GM21381 (cell line): ENCODE results near the gene NR2F1-AS1.

ENCODE experiments used
- ATAC-seq: cut with Tn5 transposase; IDR thresholded peaks from one replicate; pipeline ENCODE4 v1.9.1; 2021; ENCODE audit warnings: mild to moderate bottlenecking, moderate library complexity; ENCODE audit not compliant: unreplicated experiment

The NR2F1-AS1 gene

DNA sequence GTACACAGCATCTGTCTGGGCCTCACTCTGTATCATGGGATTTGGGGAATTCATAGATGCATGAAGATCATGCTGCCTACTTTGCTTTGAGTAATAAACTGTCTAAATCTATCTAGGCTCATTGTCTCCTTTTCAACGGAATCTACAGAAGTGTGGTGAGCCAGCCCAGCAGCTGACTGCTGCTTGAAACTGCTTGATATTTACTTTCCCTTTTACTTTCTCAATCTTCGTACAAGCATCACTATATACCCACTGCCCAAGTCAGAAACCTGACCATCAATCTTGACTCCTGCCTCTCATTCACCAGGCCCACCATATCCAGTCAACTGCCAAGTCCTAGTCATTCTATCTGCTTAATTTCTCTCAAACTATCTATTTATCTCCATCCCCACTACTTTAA lies 142.9 kb downstream of the NR2F1-AS1 start:
- no peak for ATAC-seq

GRCh38 chr5:93436083-93436482 lies 144.9 kb downstream of the NR2F1-AS1 start:
- no peak for ATAC-seq

DNA sequence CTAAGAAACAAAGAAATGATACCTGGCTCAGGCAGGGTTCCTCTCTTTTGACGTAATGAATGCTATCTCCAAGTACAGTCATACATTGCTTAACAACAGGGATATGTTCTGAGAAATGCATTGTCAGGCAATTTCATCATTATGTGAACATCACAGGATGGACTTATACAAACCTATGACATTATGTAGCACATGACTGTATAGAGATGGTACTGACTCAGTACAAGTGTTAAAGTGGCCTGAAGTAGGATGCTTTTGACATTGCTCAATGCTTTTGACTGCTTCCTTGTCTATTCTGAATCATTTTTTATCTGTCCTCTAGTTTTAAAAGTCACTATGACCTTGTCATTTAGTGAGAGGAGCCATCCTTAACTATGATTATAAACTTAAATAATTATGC lies 147.6 kb downstream of the NR2F1-AS1 start:
- no peak for ATAC-seq

DNA sequence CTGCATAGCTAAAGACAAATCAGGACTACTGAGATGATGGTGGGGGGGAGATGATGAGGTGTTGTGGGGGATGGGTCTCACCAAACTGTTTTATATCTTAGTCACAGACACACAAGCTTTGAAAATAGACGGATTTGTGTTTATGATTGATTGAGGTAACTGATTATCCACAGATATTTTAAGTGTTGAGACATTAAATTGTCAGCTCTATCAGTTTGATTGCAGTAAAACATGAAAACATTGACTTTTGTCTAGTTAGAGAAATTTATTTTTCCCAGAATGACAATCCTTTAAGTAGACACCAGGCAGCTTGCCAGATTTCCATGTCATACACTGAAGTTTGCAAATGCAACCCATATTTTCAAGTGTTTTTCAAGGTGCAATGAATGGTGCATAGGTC lies 149.8 kb downstream of the NR2F1-AS1 start:
- ATAC-seq, result no peak

DNA sequence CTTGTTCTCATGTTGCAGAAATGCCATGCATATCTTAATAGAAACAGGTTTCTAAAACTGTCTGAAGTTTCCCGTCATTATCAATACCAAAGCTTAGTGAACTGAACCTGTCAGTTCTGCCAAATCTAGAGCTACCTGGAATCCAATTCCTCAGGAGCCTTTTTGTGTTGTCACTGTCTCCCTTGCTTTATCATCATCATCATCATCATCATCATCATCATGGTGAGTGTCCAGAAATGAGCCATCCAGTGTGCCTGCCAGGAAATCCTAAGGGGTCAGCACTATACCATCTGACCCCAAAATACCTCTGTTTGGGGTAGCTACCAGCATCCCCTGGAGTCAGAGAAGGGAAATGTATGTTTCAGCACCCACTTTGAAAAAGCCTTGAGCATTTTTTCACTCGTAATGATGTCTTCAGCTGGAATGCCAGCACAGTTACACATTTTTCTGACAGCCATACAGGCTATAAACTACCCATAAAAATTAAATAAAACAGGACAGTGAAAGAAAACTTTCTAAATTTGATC lies 150.3 kb downstream of the NR2F1-AS1 start:
- ATAC-seq, result no peak

DNA sequence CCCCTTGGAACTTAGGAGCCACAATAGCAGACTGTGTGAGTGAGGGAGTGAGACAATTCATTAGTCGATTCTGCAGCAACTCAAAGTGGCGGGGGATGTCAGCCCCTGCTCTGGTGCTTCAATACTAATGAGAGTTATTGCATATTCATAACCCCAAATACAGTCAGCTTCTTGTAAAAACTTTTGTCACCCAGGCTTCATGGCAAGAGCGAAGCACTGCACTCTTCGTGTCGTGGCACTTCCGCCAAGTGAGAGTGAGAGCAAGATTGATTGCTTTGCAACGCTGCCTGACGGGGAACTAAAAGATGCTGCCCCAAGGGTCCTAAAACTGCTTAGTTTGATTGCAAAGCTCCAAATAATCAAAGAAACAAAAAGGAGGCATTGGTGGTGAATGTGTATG lies 150.9 kb downstream of the NR2F1-AS1 start:
- no peak for ATAC-seq

DNA sequence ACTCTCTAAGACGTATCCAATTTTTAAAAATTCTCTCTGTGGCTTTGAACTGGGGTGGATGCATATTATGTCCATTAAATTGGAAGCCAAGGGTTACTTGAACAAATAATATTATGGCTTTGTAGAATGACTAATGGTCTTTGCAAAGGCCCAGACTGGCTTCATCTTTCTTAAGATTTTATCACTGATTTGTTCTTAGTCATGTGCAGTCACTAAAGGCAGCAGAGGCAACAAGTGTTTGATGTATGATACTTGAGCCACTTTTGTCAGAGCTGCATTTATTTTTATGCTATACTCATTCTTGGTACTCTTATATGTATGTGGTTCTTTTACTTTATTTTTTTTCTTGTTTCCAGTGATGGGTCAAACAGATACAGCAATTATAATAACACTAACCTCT lies 152.2 kb downstream of the NR2F1-AS1 start:
- ATAC-seq, result no peak

GRCh38 chr5:93427316-93427715 lies 153.7 kb downstream of the NR2F1-AS1 start:
- no peak for ATAC-seq

DNA sequence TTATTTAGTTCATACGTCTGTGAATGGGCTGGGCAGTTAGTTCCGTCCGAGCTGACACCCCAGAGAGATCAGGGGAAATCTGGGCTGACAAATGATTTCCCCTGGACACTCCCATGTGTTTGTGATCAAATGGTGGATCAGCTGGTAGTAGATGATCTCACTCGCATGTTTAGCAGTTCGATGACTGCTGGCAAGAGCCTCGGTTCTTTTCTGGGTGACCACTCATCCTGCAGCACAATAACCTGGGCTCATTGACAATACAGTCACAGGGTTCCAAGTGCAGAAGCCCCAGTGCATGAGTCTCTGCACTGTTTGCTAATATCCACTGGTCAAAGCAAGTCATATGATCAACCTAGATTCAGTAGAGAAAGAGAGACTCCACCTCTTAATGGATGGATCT lies 155.9 kb downstream of the NR2F1-AS1 start:
- ATAC-seq, result no peak

GRCh38 chr5:93423300-93423699 lies 157.7 kb downstream of the NR2F1-AS1 start:
- no peak for ATAC-seq

DNA sequence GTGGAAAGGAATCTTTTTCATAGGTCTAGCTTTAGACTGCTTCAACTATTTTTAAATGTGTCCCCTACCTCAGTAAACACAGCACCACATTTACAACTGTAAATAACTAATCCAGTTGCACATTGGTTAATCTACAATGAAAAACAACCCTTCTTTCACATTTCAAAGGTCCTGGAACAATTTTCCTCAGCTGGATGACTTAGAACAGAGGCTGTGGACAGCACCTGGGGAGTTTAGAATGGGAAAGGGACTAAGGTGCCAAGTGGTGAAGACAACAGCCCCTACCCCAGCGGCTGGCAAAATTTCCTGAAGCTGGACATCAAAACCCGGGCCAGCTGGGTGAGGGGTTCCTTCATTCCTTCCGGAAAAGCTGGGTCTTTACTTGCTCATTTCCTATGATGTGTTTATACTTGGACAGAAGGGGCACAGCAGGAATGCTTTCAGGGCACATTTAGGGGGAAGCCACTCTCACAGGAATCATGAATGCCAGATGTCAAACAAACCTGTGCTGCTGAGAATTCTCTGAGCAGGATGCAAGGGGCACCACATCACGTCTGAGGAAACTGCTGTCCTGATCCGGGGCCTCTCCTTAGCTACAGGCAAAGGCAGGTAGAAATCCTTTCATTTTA lies 158.3 kb downstream of the NR2F1-AS1 start:
- no peak for ATAC-seq

GRCh38 chr5:93421987-93422401 lies 159.0 kb downstream of the NR2F1-AS1 start:
- ATAC-seq, result no peak

GRCh38 chr5:93421468-93421867 lies 159.6 kb downstream of the NR2F1-AS1 start:
- no peak for ATAC-seq

DNA sequence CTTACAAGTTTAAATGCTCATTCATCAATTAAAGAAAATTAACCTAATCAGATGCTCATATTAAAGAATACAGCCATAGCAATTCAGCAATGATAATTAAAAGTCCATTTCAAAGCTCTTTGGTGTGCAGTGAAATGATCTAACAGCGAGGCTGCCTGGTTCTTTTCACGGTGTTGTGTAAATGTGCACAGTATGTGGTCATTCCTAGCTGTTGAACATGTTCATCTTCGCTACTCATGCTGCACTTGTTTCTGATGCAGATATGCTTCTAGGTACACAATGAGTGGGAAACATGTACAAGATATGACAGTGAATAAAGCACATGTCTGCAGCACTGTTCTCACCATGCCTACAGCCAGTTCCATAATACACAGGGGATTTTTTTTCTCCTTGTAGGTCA lies 163.5 kb downstream of the NR2F1-AS1 start:
- no peak for ATAC-seq

- no peak for ATAC-seq
These were observed 165.2 kb downstream of the NR2F1-AS1 start for GRCh38 chr5:93415819-93416218.

- ATAC-seq, result no peak
These were observed 169.3 kb downstream of the NR2F1-AS1 start for GRCh38 chr5:93411716-93412115.

DNA sequence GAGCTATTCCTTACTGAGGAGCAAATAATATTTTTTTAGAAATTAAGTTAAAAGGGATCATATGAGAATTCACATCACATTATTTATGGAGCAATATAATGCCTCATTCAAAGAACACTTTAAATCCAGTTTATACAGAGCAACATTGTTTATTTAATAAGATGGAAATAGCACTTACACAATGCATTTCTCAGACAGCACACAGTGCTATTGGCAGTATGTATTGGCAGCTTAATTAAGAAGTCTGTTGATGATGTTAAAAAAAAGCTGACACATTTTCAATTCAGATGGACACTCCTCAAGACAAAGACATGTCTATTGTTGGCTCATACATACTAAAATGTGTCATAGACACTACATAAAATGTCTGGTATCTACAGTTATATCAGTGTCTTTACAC lies 171.3 kb downstream of the NR2F1-AS1 start:
- ATAC-seq, result no peak

DNA sequence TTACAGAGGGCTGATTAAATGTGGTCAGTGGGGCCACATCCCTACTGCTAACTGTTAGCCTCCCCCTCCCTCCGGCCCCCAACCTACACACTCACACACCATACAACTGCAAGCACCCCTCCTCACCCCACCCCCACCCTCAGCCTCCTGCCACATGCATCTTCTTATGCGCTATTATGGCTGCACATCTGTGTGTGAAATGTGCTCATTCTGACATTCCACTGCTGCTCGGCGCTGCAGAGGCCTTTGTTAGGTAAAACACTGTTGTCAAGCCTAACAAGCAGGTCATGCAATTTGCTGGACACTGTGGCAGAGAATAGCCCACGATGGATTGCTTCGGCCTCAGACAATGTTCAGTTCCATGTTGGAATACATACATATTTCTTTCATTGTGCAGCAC lies 173.6 kb downstream of the NR2F1-AS1 start:
- ATAC-seq, result no peak

GRCh38 chr5:93406971-93407401 lies 174.0 kb downstream of the NR2F1-AS1 start:
- no peak for ATAC-seq

DNA sequence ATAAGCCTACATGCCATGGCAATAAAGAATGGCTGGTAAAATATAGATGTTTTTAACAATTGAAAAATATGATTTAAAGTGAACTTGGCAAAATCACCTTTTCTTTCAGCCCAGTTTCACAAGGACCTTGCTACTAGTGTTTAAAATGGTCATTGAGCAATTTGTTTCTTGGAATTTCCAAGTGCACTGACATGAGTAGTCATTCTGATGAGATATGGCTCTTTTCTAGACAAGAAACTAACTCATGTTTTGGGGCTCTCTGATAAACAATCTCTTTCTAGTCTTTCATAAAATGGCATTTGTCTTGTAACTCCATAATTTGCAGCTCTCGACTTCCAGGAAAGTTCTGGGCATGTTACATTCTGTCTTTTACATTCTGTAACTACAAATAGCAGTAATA lies 176.8 kb downstream of the NR2F1-AS1 start:
- no peak for ATAC-seq

- no peak for ATAC-seq
These were observed 177.7 kb downstream of the NR2F1-AS1 start for GRCh38 chr5:93403141-93403928.

DNA sequence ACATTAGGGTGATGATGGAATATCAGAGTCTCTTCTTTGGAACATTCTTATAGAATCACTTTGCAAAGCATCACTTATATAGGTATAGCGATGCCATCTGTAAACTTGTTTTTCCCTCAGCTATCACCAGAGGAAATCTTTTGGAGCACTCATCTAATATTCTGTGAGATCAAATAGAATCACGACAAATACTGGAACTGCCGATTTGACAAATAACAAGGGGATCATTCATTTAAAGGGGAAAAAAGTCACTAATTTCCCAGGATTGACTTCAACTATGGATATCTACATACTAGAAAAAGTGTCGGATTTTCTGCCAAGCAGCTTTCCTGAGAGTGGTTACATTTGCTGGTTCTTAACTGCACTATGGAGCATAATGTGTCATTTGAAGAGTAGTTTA lies 178.6 kb downstream of the NR2F1-AS1 start:
- no peak for ATAC-seq
